GM19025 (cell line): Measurements from ENCODE around the gene PEX1.
A peak's percentile ranks its signal among the peaks of the same experiment; 100 is the strongest.
"Not testable (repeated sequence)": the region's sequence is repeated elsewhere in the genome, so short reads cannot be mapped to it uniquely, and the experiment has no call there.

ENCODE experiments used
- ATAC-seq: cut with Tn5 transposase; IDR thresholded peaks from one replicate; pipeline ENCODE4 v1.9.1; 2021; ENCODE audit warnings: mild to moderate bottlenecking, low read depth, moderate library complexity; ENCODE audit not compliant: unreplicated experiment

The PEX1 gene

DNA sequence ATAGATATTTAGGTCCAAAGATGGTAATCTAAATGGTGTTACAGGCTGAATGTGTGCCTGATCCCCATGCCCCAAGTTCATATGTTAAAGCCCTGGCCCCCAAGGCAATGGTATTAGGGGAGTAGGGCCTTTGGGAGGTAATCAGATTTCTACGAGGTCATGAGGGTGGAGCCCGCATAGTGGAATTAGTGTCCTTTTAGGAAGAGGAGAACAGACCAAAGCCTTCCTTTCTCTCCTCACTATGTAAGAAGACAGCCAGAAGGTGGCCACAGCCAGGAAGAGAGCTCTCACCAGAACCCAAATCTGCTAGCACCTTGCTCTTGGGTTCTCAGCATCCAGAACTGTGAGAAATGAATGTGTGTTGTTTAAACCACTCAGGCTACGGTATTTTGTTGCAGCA lies 65.8 kb downstream of the PEX1 start:
- ATAC-seq: no peak

GRCh38 chr7:92461027-92462003 lies 67.0 kb downstream of the PEX1 start:
- ATAC-seq: no peak

DNA sequence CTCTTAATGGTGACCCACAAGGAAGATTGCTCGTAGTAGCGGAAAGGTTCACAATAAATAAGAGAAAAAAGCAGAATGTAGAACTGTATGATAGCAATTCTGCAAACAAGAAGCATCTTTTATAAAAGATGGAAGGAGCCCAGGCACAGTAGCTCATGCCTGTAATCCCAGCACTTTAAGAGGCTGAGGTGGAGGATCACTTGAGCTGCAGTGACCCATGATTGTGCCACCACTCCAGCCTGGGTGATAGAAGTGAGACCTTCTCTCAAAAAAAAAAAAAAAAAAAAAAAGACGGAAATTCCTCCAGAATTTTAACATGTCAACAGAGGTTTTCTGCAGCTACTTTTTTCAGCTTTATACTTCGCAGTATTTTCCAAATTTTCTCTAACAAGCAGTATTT lies 67.8 kb downstream of the PEX1 start:
- no peak for ATAC-seq

DNA sequence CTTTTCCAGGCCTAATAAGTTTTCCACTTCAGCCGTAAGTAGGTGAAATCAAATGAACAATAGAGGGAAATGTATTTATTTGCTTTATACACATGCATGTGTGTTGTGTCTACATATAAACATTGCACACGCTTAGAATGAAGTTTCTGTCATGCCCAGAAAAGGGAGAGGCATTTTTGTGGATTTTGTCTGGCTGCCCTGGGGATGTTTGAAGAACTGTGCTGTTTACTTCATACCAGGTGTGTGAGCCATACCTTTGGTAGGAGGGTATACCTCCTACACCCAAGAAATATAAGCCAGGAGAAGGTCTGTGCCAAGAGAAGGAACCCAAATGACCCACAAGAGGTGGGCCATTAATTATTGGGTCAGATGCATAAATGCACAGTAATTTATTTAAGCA lies 68.2 kb downstream of the PEX1 start:
- no peak for ATAC-seq

DNA sequence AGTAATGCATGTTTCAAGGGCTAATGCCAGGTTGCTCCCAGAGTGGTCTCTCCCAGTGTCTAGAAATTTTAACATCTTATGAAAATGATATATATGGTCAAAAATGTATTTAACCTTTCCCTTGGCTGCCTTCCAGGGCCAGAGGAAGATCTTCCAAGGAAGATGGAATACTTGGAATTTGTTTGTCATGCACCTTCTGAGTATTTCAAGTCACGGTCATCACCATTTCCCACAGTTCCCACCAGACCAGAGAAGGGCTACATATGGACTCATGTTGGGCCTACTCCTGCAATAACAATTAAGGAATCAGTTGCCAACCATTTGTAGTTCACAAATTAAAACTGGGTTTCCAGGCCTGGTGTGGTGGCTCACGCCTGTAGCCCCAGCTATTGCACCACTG lies 72.1 kb downstream of the PEX1 start:
- ATAC-seq: no peak

GRCh38 chr7:92451645-92452044 lies 76.7 kb downstream of the PEX1 start:
- ATAC-seq: no peak

DNA sequence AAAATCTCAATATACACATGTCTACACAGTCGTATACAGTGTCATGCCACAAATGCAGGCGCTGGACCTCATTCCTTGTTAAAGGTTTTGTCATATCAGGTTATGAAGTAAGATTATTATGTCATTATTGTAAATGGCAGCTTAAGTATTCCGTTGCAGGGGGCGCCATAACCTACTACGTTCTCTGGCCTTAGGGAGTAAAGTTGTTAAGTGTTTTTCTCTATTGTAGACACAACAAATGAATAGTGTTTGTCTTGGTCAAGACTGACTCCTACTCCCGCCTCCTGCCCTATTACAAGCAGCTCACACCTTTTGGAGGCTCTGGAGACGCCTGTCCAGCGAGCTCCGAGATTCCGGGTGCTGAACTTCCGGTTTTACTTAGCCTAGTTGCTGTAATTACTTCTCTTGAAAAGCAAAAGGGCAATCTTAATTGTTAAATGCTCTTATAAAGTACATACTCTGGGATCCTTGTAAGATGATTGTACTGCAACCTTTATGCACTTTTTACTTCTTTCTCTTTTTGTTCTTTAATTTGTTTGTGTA lies 80.0 kb downstream of the PEX1 start:
- peak; percentile 28 for ATAC-seq

- ATAC-seq: peak; percentile 85
These were observed 80.7 kb downstream of the PEX1 start, which contains the start of gene GATAD1 for GRCh38 chr7:92447345-92448204. Gene GATAD1 (plus strand): TSS chr7:92447482. CDS start chr7:92447730, 248 bp downstream.

- no peak for ATAC-seq
These were observed 81.4 kb downstream of the PEX1 start for GRCh38 chr7:92446869-92447344.

DNA sequence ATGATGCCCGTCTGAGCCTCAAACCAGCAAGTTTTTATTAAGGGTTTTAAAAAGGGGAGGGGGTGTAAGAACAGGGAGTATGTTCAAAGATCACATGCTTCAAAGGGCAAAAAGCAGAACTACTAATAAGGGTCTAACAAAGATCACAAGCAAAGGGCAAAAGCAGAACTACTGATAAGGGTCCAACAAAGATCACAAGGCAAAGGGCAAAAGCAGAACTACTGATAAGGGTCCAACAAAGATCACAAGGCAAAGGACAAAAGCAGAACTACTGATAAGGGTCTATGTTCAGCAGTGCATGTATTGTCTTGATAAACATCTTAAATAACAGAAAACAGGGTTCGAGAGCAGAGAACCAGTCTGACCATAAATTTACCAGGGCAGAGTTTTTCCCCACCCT lies 85.6 kb downstream of the PEX1 start:
- not testable (repeated sequence) for ATAC-seq

- no peak for ATAC-seq
These were observed 90.3 kb downstream of the PEX1 start for GRCh38 chr7:92437956-92438491.
